Measurements from ENCODE around the gene KCTD11.
"Not testable (repeated sequence)": the region's sequence is repeated elsewhere in the genome, so short reads cannot be mapped to it uniquely, and the experiment has no call there.

KCTD11 gene

DNA sequence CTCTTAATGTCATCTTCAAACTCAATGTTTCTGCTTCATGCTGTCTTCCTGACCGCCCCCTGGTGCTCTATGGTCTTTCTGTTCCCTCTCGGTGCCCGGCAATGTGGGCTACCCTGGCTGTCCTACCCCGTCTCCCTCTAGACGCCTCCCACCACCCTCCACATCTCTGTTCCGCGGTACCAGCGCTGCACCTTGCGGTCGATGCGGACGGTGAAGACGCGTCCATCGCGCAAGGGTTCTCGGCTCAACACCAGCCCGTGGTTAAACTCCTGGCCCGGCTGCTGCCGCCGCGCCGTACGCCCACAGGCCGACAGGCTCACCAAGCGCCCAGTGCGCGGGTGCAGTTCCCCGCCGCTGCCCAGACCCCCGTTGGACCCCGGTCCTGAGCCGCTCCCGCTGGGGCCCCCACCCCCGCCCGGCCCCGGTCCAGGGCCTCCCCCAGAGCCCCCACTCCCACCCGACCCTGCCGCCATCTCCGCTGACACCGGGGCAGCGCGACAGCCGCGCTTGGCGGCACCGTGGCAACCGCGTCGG, 23.1 kb upstream of the KCTD11 start, which contains the start of gene NEURL4:
TSS of gene NEURL4 (minus strand) at position 496 of the 534 bp plus-strand sequence. CDS start at position 473, 23 bp downstream.
- DNase-seq (ENCODE audit: low read depth) = no peak
- no peak for TF ChIP-seq POLR2A (IDR thresholded peaks at IDR 0.05; ENCODE audit: extremely low read depth, insufficient read length)
- TF ChIP-seq MYC (IDR thresholded peaks at IDR 0.05; ENCODE audit: low read depth, low read length) = no peak
- TF ChIP-seq, protein P1, sequence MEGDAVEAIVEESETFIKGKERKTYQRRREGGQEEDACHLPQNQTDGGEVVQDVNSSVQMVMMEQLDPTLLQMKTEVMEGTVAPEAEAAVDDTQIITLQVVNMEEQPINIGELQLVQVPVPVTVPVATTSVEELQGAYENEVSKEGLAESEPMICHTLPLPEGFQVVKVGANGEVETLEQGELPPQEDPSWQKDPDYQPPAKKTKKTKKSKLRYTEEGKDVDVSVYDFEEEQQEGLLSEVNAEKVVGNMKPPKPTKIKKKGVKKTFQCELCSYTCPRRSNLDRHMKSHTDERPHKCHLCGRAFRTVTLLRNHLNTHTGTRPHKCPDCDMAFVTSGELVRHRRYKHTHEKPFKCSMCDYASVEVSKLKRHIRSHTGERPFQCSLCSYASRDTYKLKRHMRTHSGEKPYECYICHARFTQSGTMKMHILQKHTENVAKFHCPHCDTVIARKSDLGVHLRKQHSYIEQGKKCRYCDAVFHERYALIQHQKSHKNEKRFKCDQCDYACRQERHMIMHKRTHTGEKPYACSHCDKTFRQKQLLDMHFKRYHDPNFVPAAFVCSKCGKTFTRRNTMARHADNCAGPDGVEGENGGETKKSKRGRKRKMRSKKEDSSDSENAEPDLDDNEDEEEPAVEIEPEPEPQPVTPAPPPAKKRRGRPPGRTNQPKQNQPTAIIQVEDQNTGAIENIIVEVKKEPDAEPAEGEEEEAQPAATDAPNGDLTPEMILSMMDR (IDR thresholded peaks at IDR 0.05; ENCODE audit: low read depth, low read length) = no peak
- no peak for TF ChIP-seq MAX (IDR thresholded peaks at IDR 0.05; ENCODE audit: low read depth, low read length)

DNA sequence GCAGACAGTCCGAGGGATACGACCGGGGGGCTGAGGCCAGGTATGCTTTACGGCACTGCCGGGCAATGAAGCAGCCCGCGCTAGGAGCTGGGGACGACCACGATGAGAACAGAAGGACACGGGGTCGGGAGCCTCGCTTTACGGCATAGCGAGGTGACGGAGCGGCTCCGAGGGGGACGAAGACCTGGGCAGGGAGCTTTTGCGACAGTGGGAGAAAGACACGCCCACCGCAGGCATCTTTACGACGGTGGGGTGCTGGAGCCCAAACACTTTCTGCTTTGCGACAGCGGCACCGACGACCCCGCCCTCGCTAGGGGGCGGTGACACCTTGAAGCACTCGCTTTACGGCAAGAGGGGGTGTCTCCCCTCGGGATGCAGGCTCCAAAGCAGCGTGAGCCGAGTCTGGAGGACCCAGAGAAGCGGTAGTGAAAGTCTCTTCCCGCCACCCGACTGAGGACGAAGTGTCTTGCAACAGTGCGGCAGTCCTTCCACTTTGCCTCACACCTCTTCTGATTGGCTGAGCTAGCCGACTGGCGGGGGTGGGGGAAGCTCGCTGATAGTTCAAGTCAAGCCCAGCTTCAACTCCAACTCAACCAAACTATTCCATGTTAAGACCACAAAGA, 22.5 kb upstream of the KCTD11 start:
- TF ChIP-seq POLR2A (IDR thresholded peaks at IDR 0.05; ENCODE audit: extremely low read depth, insufficient read length) (no peak), MYC (IDR thresholded peaks at IDR 0.05; ENCODE audit: low read depth, low read length) (peak; percentile 63), MAX (IDR thresholded peaks at IDR 0.05; ENCODE audit: low read depth, low read length) (peak; percentile 73)

More for the DNA sequence above, 23.1 kb upstream of the KCTD11 start, which contains the start of gene NEURL4:
- H3K4me3 ChIP-seq (ENCODE audit: low read depth, low read length) = peak within 1 kb of the TSS; percentile 90

GRCh38 chr17:7329997-7330637, 21.8 kb upstream of the KCTD11 start:
- H3K4me3 ChIP-seq (ENCODE audit: low read depth, low read length) = peak overlapping the region; percentile 90
- peak; percentile 79 for DNase-seq (ENCODE audit: low read depth)
- no peak for TF ChIP-seq POLR2A (IDR thresholded peaks at IDR 0.05; ENCODE audit: extremely low read depth, insufficient read length)

More for the DNA sequence above, 22.5 kb upstream of the KCTD11 start:
- peak; percentile 97 for DNase-seq (ENCODE audit: low read depth)
- H3K4me3 ChIP-seq (ENCODE audit: low read depth, low read length) = peak overlapping the region; percentile 90

DNA sequence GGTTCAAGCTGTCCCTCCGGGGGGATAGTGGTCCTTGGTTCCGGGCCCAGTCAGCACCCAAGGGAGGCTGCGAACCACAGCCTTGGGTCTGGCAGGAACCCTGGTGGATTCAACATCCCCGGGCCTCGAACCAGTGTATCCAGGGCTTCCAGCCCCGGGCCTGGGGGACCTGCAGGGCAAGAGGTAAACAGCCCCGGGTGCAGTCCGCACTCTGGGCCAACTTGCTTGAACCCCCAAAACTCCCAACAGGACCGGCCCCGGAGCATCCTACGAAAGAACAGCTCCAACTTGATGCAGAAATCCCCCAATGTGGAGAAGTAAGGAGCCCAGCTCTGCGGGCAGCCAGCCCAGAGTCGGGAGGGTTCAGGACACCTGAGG, 21.3 kb upstream of the KCTD11 start:
- TF ChIP-seq MAX (IDR thresholded peaks at IDR 0.05; ENCODE audit: low read depth, low read length) (no peak), POLR2A (IDR thresholded peaks at IDR 0.05; ENCODE audit: extremely low read depth, insufficient read length) (no peak), MYC (IDR thresholded peaks at IDR 0.05; ENCODE audit: low read depth, low read length) (no peak)
- TF ChIP-seq, protein P1 (IDR thresholded peaks at IDR 0.05; ENCODE audit: low read depth, low read length) = no peak
- no peak overlapping the region for H3K4me3 ChIP-seq (ENCODE audit: low read depth, low read length)

DNA sequence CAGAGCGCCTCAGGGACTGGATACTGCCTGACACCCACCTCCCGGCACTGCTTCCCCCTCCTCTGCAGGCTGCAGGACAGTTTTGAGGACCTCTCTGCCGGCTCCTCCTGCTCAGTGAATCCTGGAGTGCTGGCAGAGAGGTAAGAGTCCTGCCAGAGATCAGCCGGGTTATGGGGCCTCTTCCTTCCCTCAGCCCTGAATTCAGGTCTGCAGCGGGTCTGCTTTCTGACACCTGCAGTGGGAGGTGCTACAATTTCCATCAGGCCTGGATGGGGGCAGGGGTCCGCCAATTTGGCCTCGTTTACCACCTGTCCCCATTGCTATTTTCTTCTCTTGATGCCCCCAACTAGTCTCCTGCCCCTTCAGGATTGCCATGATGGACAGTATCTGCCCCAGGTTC, 19.9 kb upstream of the KCTD11 start:
- no peak for DNase-seq (ENCODE audit: low read depth)
- H3K4me3 ChIP-seq (ENCODE audit: low read depth, low read length) = no peak overlapping the region
- no peak for TF ChIP-seq POLR2A (IDR thresholded peaks at IDR 0.05; ENCODE audit: extremely low read depth, insufficient read length)
- TF ChIP-seq MAX (IDR thresholded peaks at IDR 0.05; ENCODE audit: low read depth, low read length) = no peak
- TF ChIP-seq, protein P1 (IDR thresholded peaks at IDR 0.05; ENCODE audit: low read depth, low read length) = no peak
- TF ChIP-seq MYC (IDR thresholded peaks at IDR 0.05; ENCODE audit: low read depth, low read length) = no peak

More for the DNA sequence above, 21.3 kb upstream of the KCTD11 start:
- no peak for DNase-seq (ENCODE audit: low read depth)

DNA sequence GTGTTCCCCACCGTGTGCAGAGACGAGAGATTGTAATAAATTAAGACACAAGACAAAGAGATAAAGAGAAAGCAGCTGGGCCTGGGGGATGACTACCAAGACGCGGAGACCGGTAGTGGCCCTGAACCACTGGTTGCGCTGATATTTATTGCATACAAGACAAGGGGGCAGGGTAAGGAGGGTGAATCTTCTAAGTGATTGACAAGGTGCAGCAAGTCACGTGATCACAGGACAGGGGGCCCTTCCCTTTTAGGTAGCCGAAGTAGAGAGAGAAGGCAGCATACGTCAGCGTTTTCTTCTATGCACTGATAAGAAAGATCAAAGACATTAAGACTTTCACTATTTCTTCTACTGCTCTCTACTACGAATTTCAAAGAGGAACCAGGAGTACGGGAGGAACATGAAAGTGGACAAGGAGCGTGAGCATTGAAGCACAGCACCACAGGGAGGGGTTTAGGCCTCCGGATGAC, 19.3 kb upstream of the KCTD11 start:
- not testable (repeated sequence) for H3K4me3 ChIP-seq (ENCODE audit: low read depth, low read length); DNase-seq (ENCODE audit: low read depth)

- H3K4me3 ChIP-seq (ENCODE audit: low read depth, low read length) = no peak overlapping the region
- TF ChIP-seq MAX (IDR thresholded peaks at IDR 0.05; ENCODE audit: low read depth, low read length) (no peak), MYC (IDR thresholded peaks at IDR 0.05; ENCODE audit: low read depth, low read length) (no peak), POLR2A (IDR thresholded peaks at IDR 0.05; ENCODE audit: extremely low read depth, insufficient read length) (no peak)
- TF ChIP-seq, protein P1 (IDR thresholded peaks at IDR 0.05; ENCODE audit: low read depth, low read length) = no peak
- DNase-seq (ENCODE audit: low read depth) = no peak
Observed at GRCh38 chr17:7334938-7335538, 16.9 kb upstream of the KCTD11 start.

- H3K4me3 ChIP-seq (ENCODE audit: low read depth, low read length) = peak overlapping the region; percentile 77
Observed at GRCh38 chr17:7335765-7336164, 16.2 kb upstream of the KCTD11 start.

More at GRCh38 chr17:7335765-7336164, 16.2 kb upstream of the KCTD11 start:
- DNase-seq (ENCODE audit: low read depth) = not testable (repeated sequence)
